HL-60 (cell line): ENCODE data around the gene ZBTB42.

ENCODE experiments used
- DNase-seq, 2 experiments: peaks; one replicate each; pipeline ENCODE4 v3.0.0-alpha.2; 2010 to 2020; ENCODE audit warnings: low read depth in 1 of 2, low spot score in 1 of 2
- H3K27ac ChIP-seq: fragments of 250-450 bp; sonication (Bioruptor Pico); replicated peaks from 2 replicates; pipeline ENCODE4 v1.5.1; 2020; ENCODE audit warnings: mild to moderate bottlenecking, moderate library complexity
- H3K27me3 ChIP-seq: fragments of 250-450 bp; sonication (Bioruptor Pico); 2 replicates; pipeline ENCODE4 v1.5.1; 2021; ENCODE audit warnings: mild to moderate bottlenecking, moderate library complexity; ENCODE audit not compliant: insufficient read depth, poor library complexity, severe bottlenecking
- H3K4me3 ChIP-seq: replicated peaks from 2 replicates; pipeline ENCODE4 v1.5.1; 2011; ENCODE audit warnings: mild to moderate bottlenecking, control low read depth, low read length; ENCODE audit not compliant: insufficient read depth
- CTCF ChIP-seq: IDR thresholded peaks from one replicate; pipeline ENCODE4 v1.5.1; 2011; ENCODE audit warnings: low read length, control low read depth, inconsistent platforms; ENCODE audit not compliant: insufficient read depth
- GABPA ChIP-seq: IDR thresholded peaks from 2 replicates; pipeline ENCODE4 v1.6.1; 2012; ENCODE audit warnings: low read depth
- POLR2AphosphoS5 ChIP-seq: IDR thresholded peaks from 2 replicates; pipeline ENCODE4 v1.6.1; 2012; ENCODE audit warnings: low read depth
- REST ChIP-seq: IDR thresholded peaks from 2 replicates; pipeline ENCODE4 v1.6.1; 2012; ENCODE audit warnings: low read depth; ENCODE audit not compliant: insufficient replicate concordance
- SPI1 ChIP-seq: IDR thresholded peaks from 2 replicates; pipeline ENCODE4 v1.6.1; 2012; ENCODE audit warnings: low read depth, mild to moderate bottlenecking, borderline replicate concordance

The ZBTB42 gene

GRCh38 chr14:104794631-104794992 is 6.3 kb upstream of the ZBTB42 start:
- TF ChIP-seq CTCF (no peak), REST (no peak), POLR2AphosphoS5 (no peak), SPI1 (no peak), GABPA (no peak)
- DNase-seq: no peak
- H3K27ac ChIP-seq: peak overlapping the region; percentile 56
- H3K4me3 ChIP-seq: peak overlapping the region; percentile 77
- no peaks in the 10 kb centered on the region for H3K27me3 ChIP-seq

GRCh38 chr14:104794993-104795780 is 5.7 kb upstream of the ZBTB42 start, which contains the start of gene AKT1:
Gene AKT1, minus strand, starts transcription at chr14:104795748. Its CDS starts 3,105 bp downstream, at chr14:104792643.
- TF ChIP-seq POLR2AphosphoS5 (no peak), CTCF (no peak), GABPA (no peak), REST (no peak), SPI1 (no peak)
- Histone ChIP-seq H3K27ac (peak within 1 kb of the TSS; percentile 66), H3K4me3 (peak within 1 kb of the TSS; percentile 77), H3K27me3 (no peaks in the 10 kb centered on the region)
- DNase-seq: no peak

- Histone ChIP-seq H3K4me3 (peak overlapping the region; percentile 44), H3K27me3 (no peaks in the 10 kb centered on the region), H3K27ac (peak overlapping the region; percentile 66)
- TF ChIP-seq REST (no peak), POLR2AphosphoS5 (no peak), SPI1 (no peak), GABPA (no peak), CTCF (no peak)
- DNase-seq: no peak
These were observed 4.9 kb upstream of the ZBTB42 start for GRCh38 chr14:104795781-104796686.
